C4-2B (cell line): ENCODE measurements around the gene AKAP8L.
A peak's percentile ranks its signal among the peaks of the same experiment; 100 is the strongest.

Source experiments
- H3K27ac ChIP-seq: fragments of 450-650 bp; 2 replicates; pipeline ENCODE4 v1.5.1; 2017
- CTCF ChIP-seq: fragments of 450-650 bp; conservative IDR thresholded peaks from 2 replicates; pipeline ENCODE4 v1.5.1; 2017; ENCODE audit warnings: mild to moderate bottlenecking
- ZFX ChIP-seq: fragments of 450-650 bp; IDR thresholded peaks from 2 replicates; pipeline ENCODE4 v1.6.1; 2017

The AKAP8L gene

GRCh38 chr19:15424121-15424520, 5.3 kb upstream of the AKAP8L start:
- H3K27ac ChIP-seq = no peak overlapping the region
- TF ChIP-seq ZFX (no peak), CTCF (no peak)

- no peak overlapping the region; the same call in 1 of the 2 replicates for H3K27ac ChIP-seq
- TF ChIP-seq CTCF = no peak
- no peak for TF ChIP-seq ZFX
Observed at GRCh38 chr19:15423130-15423529, 4.3 kb upstream of the AKAP8L start.

GRCh38 chr19:15422296-15423075, 3.7 kb upstream of the AKAP8L start:
- TF ChIP-seq ZFX (no peak), CTCF (no peak)
- H3K27ac ChIP-seq = peak overlapping the region; percentile 57

GRCh38 chr19:15421721-15422260, 3.0 kb upstream of the AKAP8L start:
- H3K27ac ChIP-seq = peak overlapping the region; percentile 57
- TF ChIP-seq ZFX = no peak
- no peak for TF ChIP-seq CTCF

- TF ChIP-seq ZFX = no peak
- no peak for TF ChIP-seq CTCF
Observed at GRCh38 chr19:15421136-15421695, 2.4 kb upstream of the AKAP8L start.

GRCh38 chr19:15419413-15420025, 731 bp upstream of the AKAP8L start:
- peak overlapping the region; percentile 97 for H3K27ac ChIP-seq
- TF ChIP-seq CTCF = no peak; the same call in 1 of the 2 replicates

More at GRCh38 chr19:15421136-15421695, 2.4 kb upstream of the AKAP8L start:
- peak overlapping the region; percentile 57 for H3K27ac ChIP-seq

GRCh38 chr19:15418231-15418578, 583 bp downstream of the AKAP8L start:
- peak overlapping the region; percentile 97 for H3K27ac ChIP-seq
- TF ChIP-seq ZFX (no peak), CTCF (no peak)
